ENCODE measurements around the gene PAWR. TPM values are rescaled to one million over a fixed set of nuclear protein-coding genes. Genes with fewer than 3 reads are reported as not detected.
"Not testable (repeated sequence)": the region's sequence is repeated elsewhere in the genome, so short reads cannot be mapped to it uniquely, and the experiment has no call there.

Gene PAWR
- total and polyA plus RNA-seq, 8 donors, result 10.1 to 662 (median 81.9) TPM

DNA sequence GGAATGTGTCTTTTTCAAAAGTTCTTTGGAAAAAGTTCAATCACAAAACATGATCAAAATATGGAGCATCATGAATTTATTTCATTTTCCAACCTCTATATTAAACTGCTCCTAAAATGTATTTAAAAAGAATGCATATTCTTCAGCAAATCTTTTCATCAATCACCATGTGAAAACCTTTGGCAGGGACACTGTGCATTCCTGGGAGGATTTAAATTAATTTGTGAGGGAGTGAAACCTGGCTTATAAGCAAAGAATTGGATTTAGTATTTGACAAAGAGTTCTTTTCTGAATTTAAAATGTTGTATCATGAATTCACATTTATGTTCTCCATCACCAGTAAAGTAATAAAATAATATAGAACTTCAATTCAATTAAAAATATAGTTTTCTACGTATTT is 38.2 kb downstream of the PAWR start:
- H3K4me3 ChIP-seq, result no peak overlapping the region
- intact Hi-C loops (cut with DNase I; ENCODE audit: low total_unique reads), result no loop called here
- 90 to 98% (median 94%) methylated on average over 1 of the region's 1 CpG for WGBS, 5 donors

DNA sequence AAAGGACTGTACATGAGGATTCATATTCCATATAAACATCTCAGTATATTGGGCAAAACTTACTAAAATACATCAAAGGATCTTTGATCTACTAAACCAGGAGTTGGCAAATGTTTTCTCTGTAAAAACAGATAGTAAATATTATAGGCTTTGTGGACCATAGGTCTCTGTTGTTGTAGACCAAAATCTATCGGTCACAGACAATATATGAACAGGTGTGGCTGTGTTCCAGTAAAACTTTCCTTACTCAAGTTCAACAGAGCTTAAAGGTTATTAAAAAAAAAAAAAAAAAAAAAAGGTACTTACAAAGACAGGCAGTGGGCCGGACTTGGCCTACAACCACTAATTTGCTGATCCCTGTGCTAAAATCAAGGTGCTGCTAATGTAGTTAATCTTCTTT is 40.3 kb downstream of the PAWR start:
- H3K9me3 ChIP-seq, result no peaks in the 10 kb centered on the region
- no peak for DNase-seq
- H3K27me3 ChIP-seq, result no peaks in the 10 kb centered on the region
- peaks cover under 1 to 13% (median 7%) of the 10 kb centered on the region in 4 donors for H3K4me1 ChIP-seq
- H3K36me3 ChIP-seq, result no peaks in the 10 kb centered on the region
- H3K4me3 ChIP-seq, result no peak overlapping the region
- intact Hi-C loops (cut with DNase I; ENCODE audit: low total_unique reads), result no loop called here
- no peak overlapping the region for H3K27ac ChIP-seq
- 25 to 53% (median 44%) methylated on average over 2 of the region's 2 CpGs for WGBS, 5 donors
- TF ChIP-seq POLR2AphosphoS5 (IDR thresholded peaks at IDR 0.05) (no peak), EP300 (IDR thresholded peaks at IDR 0.05) (no peak), POLR2A (IDR thresholded peaks at IDR 0.05) (no peak)
- TF ChIP-seq, protein P1, sequence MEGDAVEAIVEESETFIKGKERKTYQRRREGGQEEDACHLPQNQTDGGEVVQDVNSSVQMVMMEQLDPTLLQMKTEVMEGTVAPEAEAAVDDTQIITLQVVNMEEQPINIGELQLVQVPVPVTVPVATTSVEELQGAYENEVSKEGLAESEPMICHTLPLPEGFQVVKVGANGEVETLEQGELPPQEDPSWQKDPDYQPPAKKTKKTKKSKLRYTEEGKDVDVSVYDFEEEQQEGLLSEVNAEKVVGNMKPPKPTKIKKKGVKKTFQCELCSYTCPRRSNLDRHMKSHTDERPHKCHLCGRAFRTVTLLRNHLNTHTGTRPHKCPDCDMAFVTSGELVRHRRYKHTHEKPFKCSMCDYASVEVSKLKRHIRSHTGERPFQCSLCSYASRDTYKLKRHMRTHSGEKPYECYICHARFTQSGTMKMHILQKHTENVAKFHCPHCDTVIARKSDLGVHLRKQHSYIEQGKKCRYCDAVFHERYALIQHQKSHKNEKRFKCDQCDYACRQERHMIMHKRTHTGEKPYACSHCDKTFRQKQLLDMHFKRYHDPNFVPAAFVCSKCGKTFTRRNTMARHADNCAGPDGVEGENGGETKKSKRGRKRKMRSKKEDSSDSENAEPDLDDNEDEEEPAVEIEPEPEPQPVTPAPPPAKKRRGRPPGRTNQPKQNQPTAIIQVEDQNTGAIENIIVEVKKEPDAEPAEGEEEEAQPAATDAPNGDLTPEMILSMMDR (IDR thresholded peaks at IDR 0.05), result no peak

More for the DNA sequence above, 38.2 kb downstream of the PAWR start:
- no peak for TF ChIP-seq POLR2A (IDR thresholded peaks at IDR 0.05)
- TF ChIP-seq, protein P1 (IDR thresholded peaks at IDR 0.05), result no peak
- no peak for TF ChIP-seq EP300 (IDR thresholded peaks at IDR 0.05)
- no peak for TF ChIP-seq POLR2AphosphoS5 (IDR thresholded peaks at IDR 0.05)
- no peaks in the 10 kb centered on the region for H3K27me3 ChIP-seq
- H3K9me3 ChIP-seq, result no peaks in the 10 kb centered on the region
- DNase-seq, result no peak
- H3K27ac ChIP-seq, result no peak overlapping the region
- peaks cover 0 to 9% (median 5%) of the 10 kb centered on the region in 4 donors for H3K4me1 ChIP-seq
- no peaks in the 10 kb centered on the region for H3K36me3 ChIP-seq

DNA sequence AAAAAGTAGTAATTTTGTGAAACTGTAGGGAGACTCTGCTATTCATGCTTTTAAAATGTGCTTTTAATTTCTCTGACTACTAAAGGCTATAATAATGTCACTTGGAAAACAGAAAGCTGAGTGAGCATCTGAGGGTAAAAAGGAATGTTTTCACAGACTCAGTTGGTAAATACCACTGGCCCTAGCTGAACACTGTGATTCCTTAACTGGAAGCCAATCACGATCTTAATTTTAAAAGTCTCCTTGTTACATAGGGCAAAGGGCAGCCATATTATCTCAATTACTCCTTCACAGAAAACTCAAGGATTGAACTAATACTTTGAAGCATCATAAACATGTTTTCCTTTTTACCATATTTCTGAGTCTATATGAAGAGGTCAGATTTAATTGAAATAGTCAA is 41.9 kb downstream of the PAWR start:
- Histone ChIP-seq H3K27me3 (no peaks in the 10 kb centered on the region), H3K4me1 (peaks cover 4 to 27% (median 15%) of the 10 kb centered on the region in 4 donors), H3K9me3 (no peaks in the 10 kb centered on the region), H3K36me3 (no peaks in the 10 kb centered on the region), H3K27ac (no peak overlapping the region), H3K4me3 (no peak overlapping the region)
- TF ChIP-seq, protein P1 (IDR thresholded peaks at IDR 0.05), result no peak
- no peak for TF ChIP-seq EP300 (IDR thresholded peaks at IDR 0.05)
- TF ChIP-seq POLR2A (IDR thresholded peaks at IDR 0.05), result no peak
- no peak for TF ChIP-seq POLR2AphosphoS5 (IDR thresholded peaks at IDR 0.05)
- intact Hi-C loops (cut with DNase I; ENCODE audit: low total_unique reads), result no loop called here
- DNase-seq, result no peak
- whole genome bisulfite sequencing, 5 donors, result 20 to 64% (median 30%) methylated on average over 1 of the region's 1 CpG

DNA sequence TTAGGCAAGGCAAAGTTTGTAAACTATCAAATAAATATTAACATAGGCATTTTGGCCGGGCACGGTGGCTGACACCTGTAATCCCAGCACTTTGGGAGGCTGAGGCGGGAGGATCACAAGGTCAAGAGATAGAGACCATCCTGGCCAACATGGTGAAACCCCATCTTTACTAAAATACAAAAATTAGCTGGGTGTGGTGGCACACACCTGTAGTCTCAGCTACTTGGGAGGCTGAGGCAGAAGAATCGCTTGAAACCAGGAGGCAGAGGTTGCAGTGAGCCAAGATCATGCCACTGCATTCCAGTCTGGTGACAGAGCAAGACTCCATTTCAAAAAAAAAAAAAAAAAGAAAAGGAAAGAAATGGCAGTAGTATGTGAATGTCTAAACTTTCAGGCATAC is 43.9 kb downstream of the PAWR start:
- intact Hi-C loops (cut with DNase I; ENCODE audit: low total_unique reads); H3K36me3 ChIP-seq; H3K4me3 ChIP-seq; DNase-seq; H3K27ac ChIP-seq; H3K9me3 ChIP-seq; H3K27me3 ChIP-seq: not testable (repeated sequence)
- peaks cover 4 to 35% (median 16%) of the 10 kb centered on the region in 4 donors for H3K4me1 ChIP-seq
- 86 to 97% (median 96%) methylated on average over 4 of the region's 4 CpGs for WGBS, 5 donors

DNA sequence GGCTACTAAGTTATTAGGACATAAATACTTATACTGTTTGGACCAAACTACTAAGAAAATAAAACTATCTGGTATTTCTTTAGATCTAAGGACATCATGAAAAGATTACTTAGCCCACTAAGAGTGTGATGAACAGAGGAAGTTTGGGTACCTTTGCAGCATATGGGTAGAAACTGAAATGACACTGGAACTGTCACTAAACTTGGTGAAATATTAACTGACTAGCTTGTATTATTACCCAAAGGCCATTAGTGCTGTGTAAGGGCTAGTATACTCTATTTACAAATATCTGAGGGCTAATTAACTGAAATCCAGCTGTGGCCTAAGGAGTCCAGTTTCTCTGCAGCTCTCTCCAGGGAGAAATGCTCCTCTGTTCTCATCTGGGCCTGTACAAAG is 45.5 kb downstream of the PAWR start:
- intact Hi-C loops (cut with DNase I; ENCODE audit: low total_unique reads), result no loop called here
- Histone ChIP-seq H3K27ac (no peak overlapping the region), H3K4me1 (peaks cover 3 to 35% (median 13%) of the 10 kb centered on the region in 4 donors), H3K4me3 (no peak overlapping the region), H3K9me3 (no peaks in the 10 kb centered on the region), H3K36me3 (no peaks in the 10 kb centered on the region), H3K27me3 (no peaks in the 10 kb centered on the region)
- DNase-seq, result no peak
- TF ChIP-seq POLR2AphosphoS5 (IDR thresholded peaks at IDR 0.05), result no peak
- TF ChIP-seq, protein P1 (IDR thresholded peaks at IDR 0.05), result no peak
- no peak for TF ChIP-seq POLR2A (IDR thresholded peaks at IDR 0.05)
